OCI-LY7 (cell line): Measurements from ENCODE around the gene DUSP2. TPM values are rescaled to one million over a fixed set of nuclear protein-coding genes. Genes with fewer than 3 reads are reported as not detected.

Experiments used
- BruUV-seq: library from RNA; stranded (reverse); fragments of 400-500 nt; replicated peaks from 2 replicates; lab custom pipeline; 2021; lab: Mats Ljungman, UMichigan
- CTCF ChIA-PET: fragments of 300-600 bp; sonication (Branson Sonifier 250); formaldehyde crosslinking; loops from one replicate; lab custom pipeline; 2022; ENCODE audit warnings: antibody characterized with exemption; ENCODE audit not compliant: unreplicated experiment; lab: Charles Lee
- POLR2A ChIA-PET: fragments of 300-600 bp; sonication (Branson Sonifier 250); formaldehyde crosslinking; loops from one replicate; lab custom pipeline; 2022; ENCODE audit warnings: antibody characterized with exemption; lab: Charles Lee
- DNase-seq: peaks from one replicate; pipeline ENCODE4 v3.0.0-alpha.2; 2015; ENCODE audit warnings: low spot score
- H2AFZ ChIP-seq: fragments of 200-600 bp; sonication (generic), shearing (Covaris generic); 2 replicates; pipeline ENCODE4 v1.6.1; 2014; ENCODE audit warnings: mild to moderate bottlenecking, antibody characterized with exemption, low read length, moderate library complexity
- H3K27ac ChIP-seq: fragments of 200-600 bp; sonication (generic); 2 replicates; pipeline ENCODE4 v1.5.1; 2014; ENCODE audit warnings: mixed run types, low read depth, mild to moderate bottlenecking, moderate library complexity, low read length, inconsistent platforms; ENCODE audit not compliant: poor library complexity, severe bottlenecking
- H3K36me3 ChIP-seq: fragments of 200-600 bp; sonication (generic); 2 replicates; pipeline ENCODE4 v1.6.1; 2014; ENCODE audit warnings: mild to moderate bottlenecking, antibody characterized with exemption, low read length, moderate library complexity, mixed read lengths; ENCODE audit not compliant: insufficient read depth
- H3K4me1 ChIP-seq: fragments of 200-600 bp; sonication (generic); 2 replicates; pipeline ENCODE4 v1.5.1; 2014; ENCODE audit warnings: mild to moderate bottlenecking, low read length; ENCODE audit not compliant: insufficient read depth, poor library complexity, severe bottlenecking
- H3K4me2 ChIP-seq: fragments of 200-600 bp; sonication (generic); 2 replicates; pipeline ENCODE4 v1.6.1; 2014; ENCODE audit warnings: mild to moderate bottlenecking, low read length
- H3K4me3 ChIP-seq: fragments of 200-600 bp; sonication (generic); 2 replicates; pipeline ENCODE4 v1.5.1; 2014; ENCODE audit warnings: mild to moderate bottlenecking, low read depth, low read length; ENCODE audit not compliant: poor library complexity, severe bottlenecking
- H3K79me2 ChIP-seq: fragments of 200-600 bp; sonication (generic); 2 replicates; pipeline ENCODE4 v1.6.1; 2016; ENCODE audit warnings: low read depth, mild to moderate bottlenecking, low read length, moderate library complexity, mixed read lengths; ENCODE audit not compliant: insufficient read depth
- H3K9me2 ChIP-seq: fragments of 200-600 bp; sonication (generic); 2 replicates; pipeline ENCODE4 v1.6.1; 2016; ENCODE audit warnings: mild to moderate bottlenecking, low read length, mixed read lengths; ENCODE audit not compliant: insufficient read depth
- H3K9me3 ChIP-seq: fragments of 200-600 bp; sonication (generic); 2 replicates; pipeline ENCODE4 v1.6.1; 2014; ENCODE audit warnings: mild to moderate bottlenecking, mixed run types, low read length, mixed read lengths
- H4K20me1 ChIP-seq: fragments of 200-600 bp; sonication (generic); 2 replicates; pipeline ENCODE4 v1.6.1; 2014; ENCODE audit warnings: mild to moderate bottlenecking, antibody characterized with exemption, low read length, moderate library complexity, mixed read lengths; ENCODE audit not compliant: insufficient read depth
- CTCF ChIP-seq: fragments of 200-600 bp; sonication (generic); conservative IDR thresholded peaks from 2 replicates; pipeline ENCODE4 v1.5.1; 2014; ENCODE audit warnings: mild to moderate bottlenecking, antibody characterized with exemption, low read length, moderate library complexity, mixed read lengths
- EZH2phosphoT487 ChIP-seq: fragments of 200-600 bp; sonication (generic); IDR thresholded peaks from 2 replicates; pipeline ENCODE4 v1.6.1; 2018; ENCODE audit warnings: low read depth, borderline replicate concordance, mild to moderate bottlenecking, mixed run types, antibody characterized with exemption, low read length, moderate library complexity, mixed read lengths
- intact Hi-C: fragments of 100-400 bp; cut with micrococcal nuclease; formaldehyde crosslinking; loops from one replicate; pipeline ENCODE4 v1.10.0; 2022; ENCODE audit not compliant: unreplicated experiment
- total RNA-seq, 2 experiments: library from RNA; depleted of rRNA in 1 of 2; stranded (reverse); fragments of >200 nt in 1 of 2; shearing (Covaris generic) in 1 of 2; gene quantifications; 2 replicates each; pipeline ENCODE4 v1.2.3, GENCODE V29; 2014 to 2022

DUSP2 gene
- total RNA-seq, 2 experiments from 2014 or later: 37.3 to 110 TPM

- Histone ChIP-seq H3K27ac (no peak within 1 kb of the TSS), H3K4me3 (peak within 1 kb of the TSS; percentile 70), H2AFZ (peak within 1 kb of the TSS; percentile 67), H3K4me2 (peak within 1 kb of the TSS; percentile 79), H3K9me2 (no peaks in the 10 kb centered on the region), H3K36me3 (no peaks in the 10 kb centered on the region), H3K9me3 (no peaks in the 10 kb centered on the region), H3K4me1 (peaks cover 18% of the 10 kb centered on the region), H3K79me2 (no peaks in the 10 kb centered on the region), H4K20me1 (no peaks in the 10 kb centered on the region)
- intact Hi-C loops: loop anchor here (2.0 kb wide), 1 partner anchor 124 kb away; no protein-coding TSS in a partner anchor
- BruUV-seq: no TSS peak
- CTCF ChIA-PET: no interaction called here
- TF ChIP-seq EZH2phosphoT487 (no peak), CTCF (no peak)
- DNase-seq: peak; percentile 44
- POLR2A ChIA-PET: no interaction called here
These were observed 28.8 kb downstream of the DUSP2 start, which contains the start of gene ADRA2B for GRCh38 chr2:96116424-96116878. ADRA2B (minus strand) TSS chr2:96116571; CDS start chr2:96116149, 422 bp downstream.

- H3K4me3 ChIP-seq: no peak overlapping the region
- no peaks in the 10 kb centered on the region for H4K20me1 ChIP-seq
- no peaks in the 10 kb centered on the region for H3K79me2 ChIP-seq
- TF ChIP-seq EZH2phosphoT487 (no peak), CTCF (no peak)
- no peaks in the 10 kb centered on the region for H3K9me2 ChIP-seq
- ChIA-PET CTCF (no interaction called here), POLR2A (no interaction called here)
- no peak for DNase-seq
- no TSS peak for BruUV-seq
- no peak overlapping the region for H2AFZ ChIP-seq
- peaks cover 18% of the 10 kb centered on the region for H3K4me1 ChIP-seq
- no peaks in the 10 kb centered on the region for H3K9me3 ChIP-seq
- peak overlapping the region; percentile 79 for H3K4me2 ChIP-seq
- no peaks in the 10 kb centered on the region for H3K36me3 ChIP-seq
- H3K27ac ChIP-seq: no peak overlapping the region
- intact Hi-C loops: loop anchor here (2.0 kb wide), 1 partner anchor 123 kb away; no protein-coding TSS in a partner anchor
These were observed 29.4 kb downstream of the DUSP2 start for GRCh38 chr2:96115631-96116423.
